ENCODE measurements around the gene TTC8.
"Not testable (repeated sequence)": the region's sequence is repeated elsewhere in the genome, so short reads cannot be mapped to it uniquely, and the experiment has no call there.

The TTC8 gene

GRCh38 chr14:88824314-88825077 is at the start of gene TTC8:
Gene TTC8, plus strand, starts transcription at chr14:88824651. Its CDS starts 57 bp downstream, at chr14:88824708.
- DNase-seq, result peak; percentile 90

GRCh38 chr14:88775532-88775931 is 48.9 kb upstream of the TTC8 start:
- no peak for DNase-seq

GRCh38 chr14:88785911-88786310 is 38.5 kb upstream of the TTC8 start:
- no peak for DNase-seq

- no peak for DNase-seq
These were observed 37.7 kb upstream of the TTC8 start for GRCh38 chr14:88786715-88787114.

GRCh38 chr14:88789573-88789972 is 34.9 kb upstream of the TTC8 start:
- DNase-seq, result not testable (repeated sequence)

GRCh38 chr14:88790501-88791251 is 33.8 kb upstream of the TTC8 start:
- no peak for DNase-seq

GRCh38 chr14:88791252-88791621 is 33.2 kb upstream of the TTC8 start:
- DNase-seq, result no peak

- DNase-seq, result peak; percentile 7
These were observed 32.6 kb upstream of the TTC8 start for GRCh38 chr14:88791629-88792472.

- DNase-seq, result peak; percentile 83
These were observed 31.8 kb upstream of the TTC8 start, which contains the start of gene EML5 for GRCh38 chr14:88792473-88793258. Gene EML5, minus strand, starts transcription at chr14:88792953. Its CDS starts 450 bp downstream, at chr14:88792503.

- no peak for DNase-seq
These were observed 31.2 kb upstream of the TTC8 start for GRCh38 chr14:88793259-88793625.

- DNase-seq, result no peak
These were observed 26.3 kb upstream of the TTC8 start for GRCh38 chr14:88798156-88798555.

GRCh38 chr14:88799522-88799921 is 24.9 kb upstream of the TTC8 start:
- no peak for DNase-seq

- DNase-seq, result no peak
These were observed 21.9 kb upstream of the TTC8 start for GRCh38 chr14:88802596-88802995.

- no peak for DNase-seq
These were observed 20.4 kb upstream of the TTC8 start for GRCh38 chr14:88804035-88804434.

GRCh38 chr14:88804477-88804876 is 20.0 kb upstream of the TTC8 start:
- DNase-seq, result no peak

- no peak for DNase-seq
These were observed 16.1 kb upstream of the TTC8 start for GRCh38 chr14:88808359-88808758.

- peak; percentile 91 for DNase-seq
These were observed 8.5 kb upstream of the TTC8 start for GRCh38 chr14:88815980-88816379.

- DNase-seq, result no peak
These were observed 6.4 kb upstream of the TTC8 start for GRCh38 chr14:88818018-88818417.

- DNase-seq, result peak; percentile 80
These were observed 4.8 kb upstream of the TTC8 start for GRCh38 chr14:88819674-88820073.

- DNase-seq, result no peak
These were observed 3.1 kb upstream of the TTC8 start for GRCh38 chr14:88821378-88821777.

GRCh38 chr14:88821888-88822287 is 2.6 kb upstream of the TTC8 start:
- DNase-seq, result no peak

- DNase-seq, result no peak
These were observed 510 bp upstream of the TTC8 start for GRCh38 chr14:88823968-88824313.

GRCh38 chr14:88825078-88825458 is 617 bp downstream of the TTC8 start:
- DNase-seq, result peak; percentile 27

Data from hematopoietic multipotent progenitor cell treated with erythropoietin and hydrocortisone succinate and interleukin-3 and kit ligand, for 8 days (in vitro differentiated cells).